DND-41 (cell line): Measurements from ENCODE around the gene TYRO3.

ENCODE experiments used
- EZH2 ChIP-seq: IDR thresholded peaks from 3 replicates; pipeline ENCODE4 v1.6.1; 2012; ENCODE audit warnings: borderline replicate concordance, low read depth, mild to moderate bottlenecking, moderate library complexity, low read length, inconsistent platforms; ENCODE audit not compliant: severe bottlenecking
- TF ChIP-seq, protein P1 (sequence below): IDR thresholded peaks from 2 replicates; pipeline ENCODE4 v1.5.1; 2012; ENCODE audit warnings: borderline replicate concordance, low read length, moderate library complexity, mild to moderate bottlenecking; ENCODE audit not compliant: poor library complexity, severe bottlenecking; ENCODE audit errors: extremely low read depth

DNA sequence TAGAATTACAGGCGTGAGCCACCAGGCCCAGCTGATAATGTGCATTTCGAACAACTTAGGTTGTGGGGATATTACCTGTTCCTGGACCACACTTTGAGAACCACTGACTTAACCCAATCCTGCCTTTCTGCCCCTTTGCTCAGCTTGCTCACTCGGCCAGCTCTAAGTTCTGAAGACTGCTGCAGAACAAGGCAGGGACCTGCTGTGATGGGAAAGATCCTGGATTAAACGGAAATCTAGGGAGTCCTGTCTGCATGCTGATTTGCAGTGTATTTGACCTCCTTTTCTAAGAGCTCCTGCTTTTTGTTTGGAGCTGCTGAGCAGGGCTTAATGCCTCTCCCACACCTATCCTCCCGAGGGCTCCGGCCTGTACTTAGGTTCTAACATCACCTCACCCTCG lies 48.3 kb upstream of the TYRO3 start:
- TF ChIP-seq, protein P1, sequence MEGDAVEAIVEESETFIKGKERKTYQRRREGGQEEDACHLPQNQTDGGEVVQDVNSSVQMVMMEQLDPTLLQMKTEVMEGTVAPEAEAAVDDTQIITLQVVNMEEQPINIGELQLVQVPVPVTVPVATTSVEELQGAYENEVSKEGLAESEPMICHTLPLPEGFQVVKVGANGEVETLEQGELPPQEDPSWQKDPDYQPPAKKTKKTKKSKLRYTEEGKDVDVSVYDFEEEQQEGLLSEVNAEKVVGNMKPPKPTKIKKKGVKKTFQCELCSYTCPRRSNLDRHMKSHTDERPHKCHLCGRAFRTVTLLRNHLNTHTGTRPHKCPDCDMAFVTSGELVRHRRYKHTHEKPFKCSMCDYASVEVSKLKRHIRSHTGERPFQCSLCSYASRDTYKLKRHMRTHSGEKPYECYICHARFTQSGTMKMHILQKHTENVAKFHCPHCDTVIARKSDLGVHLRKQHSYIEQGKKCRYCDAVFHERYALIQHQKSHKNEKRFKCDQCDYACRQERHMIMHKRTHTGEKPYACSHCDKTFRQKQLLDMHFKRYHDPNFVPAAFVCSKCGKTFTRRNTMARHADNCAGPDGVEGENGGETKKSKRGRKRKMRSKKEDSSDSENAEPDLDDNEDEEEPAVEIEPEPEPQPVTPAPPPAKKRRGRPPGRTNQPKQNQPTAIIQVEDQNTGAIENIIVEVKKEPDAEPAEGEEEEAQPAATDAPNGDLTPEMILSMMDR: no peak
- no peak for TF ChIP-seq EZH2
